HG03520 (cell line): ENCODE data around the gene HPCAL1.

Experiments used
- ATAC-seq: cut with Tn5 transposase; IDR thresholded peaks from one replicate; pipeline ENCODE4 v1.9.1; 2021; ENCODE audit warnings: mild to moderate bottlenecking, moderate library complexity; ENCODE audit not compliant: unreplicated experiment

Gene HPCAL1

DNA sequence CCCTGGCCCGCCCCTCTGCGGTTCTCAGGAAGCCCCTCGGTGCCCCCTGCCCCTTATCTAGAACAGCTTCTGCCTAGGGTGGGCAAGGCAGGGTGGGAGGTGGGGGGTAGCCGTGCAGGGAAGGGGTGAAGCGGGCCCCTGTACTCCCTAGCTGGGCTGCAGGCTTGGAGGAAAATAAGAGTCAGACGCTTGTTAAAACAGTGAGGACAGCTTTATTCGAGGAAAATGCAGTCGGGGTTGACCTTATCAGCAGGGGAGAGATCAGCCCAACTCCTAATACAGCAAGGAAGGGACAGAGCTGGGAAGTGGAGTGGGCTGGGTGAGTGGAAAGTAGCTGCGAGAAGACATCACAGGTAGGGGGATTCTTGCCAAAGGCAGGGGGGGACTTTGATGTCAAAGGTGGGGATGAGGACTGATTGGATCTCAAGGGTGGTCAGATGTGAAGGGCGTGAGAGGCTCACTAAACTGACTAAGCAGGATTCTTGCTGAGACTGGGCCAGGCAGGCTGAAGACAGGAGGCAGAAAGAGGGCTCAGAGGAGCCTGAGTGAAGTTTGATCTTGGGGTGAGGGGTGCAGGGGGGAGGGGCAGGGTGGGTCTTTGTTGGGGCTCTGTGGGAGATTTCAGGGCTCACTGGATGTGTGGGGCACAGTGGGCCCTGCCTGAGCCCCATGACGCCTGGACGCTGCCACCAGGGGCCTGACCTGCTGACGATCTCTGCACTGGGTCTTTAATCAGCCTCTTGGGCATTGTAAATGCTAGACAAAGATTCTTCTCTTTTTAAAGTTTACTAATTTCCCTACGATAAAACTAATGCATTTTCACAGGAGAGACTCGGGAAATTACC, 29.9 kb downstream of the HPCAL1 start:
- no peak for ATAC-seq

DNA sequence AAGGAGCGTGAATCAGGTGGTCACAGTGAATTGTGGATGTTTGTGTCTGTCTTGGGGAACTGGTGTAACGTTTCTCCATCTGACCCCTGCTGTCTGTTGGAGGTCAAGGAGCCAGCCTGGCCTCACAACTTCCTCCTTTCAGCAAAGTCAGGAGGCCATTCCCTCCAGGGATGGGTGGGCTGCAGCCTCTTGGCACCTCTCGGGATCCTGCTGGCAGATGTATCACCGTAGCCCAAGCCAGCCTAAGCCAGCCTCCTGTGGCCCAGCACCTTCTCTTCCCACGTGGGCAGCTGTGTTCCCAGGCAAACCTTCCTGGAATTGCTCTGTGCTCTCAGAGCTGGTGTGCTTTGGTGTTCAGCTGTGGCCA, 30.5 kb downstream of the HPCAL1 start:
- no peak for ATAC-seq

DNA sequence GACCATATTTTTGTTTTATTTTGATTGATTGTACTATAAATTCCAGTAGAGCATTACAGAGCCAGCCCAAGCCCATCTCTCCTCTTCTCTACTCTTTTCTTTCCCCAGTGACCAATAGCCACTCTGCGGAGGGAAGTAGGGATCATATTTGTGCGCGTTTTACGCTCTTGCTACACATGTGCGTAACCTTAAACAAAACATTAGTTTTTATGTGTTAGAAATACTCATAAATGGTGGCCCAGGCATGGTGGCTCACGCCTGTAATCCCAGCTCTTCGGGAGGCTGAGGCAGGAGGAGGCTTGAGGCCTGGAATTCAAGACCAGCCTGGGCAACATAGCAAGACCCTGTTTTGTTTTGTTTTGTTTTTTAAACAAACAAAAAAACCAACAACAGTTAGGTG, 31.3 kb downstream of the HPCAL1 start:
- ATAC-seq: no peak

DNA sequence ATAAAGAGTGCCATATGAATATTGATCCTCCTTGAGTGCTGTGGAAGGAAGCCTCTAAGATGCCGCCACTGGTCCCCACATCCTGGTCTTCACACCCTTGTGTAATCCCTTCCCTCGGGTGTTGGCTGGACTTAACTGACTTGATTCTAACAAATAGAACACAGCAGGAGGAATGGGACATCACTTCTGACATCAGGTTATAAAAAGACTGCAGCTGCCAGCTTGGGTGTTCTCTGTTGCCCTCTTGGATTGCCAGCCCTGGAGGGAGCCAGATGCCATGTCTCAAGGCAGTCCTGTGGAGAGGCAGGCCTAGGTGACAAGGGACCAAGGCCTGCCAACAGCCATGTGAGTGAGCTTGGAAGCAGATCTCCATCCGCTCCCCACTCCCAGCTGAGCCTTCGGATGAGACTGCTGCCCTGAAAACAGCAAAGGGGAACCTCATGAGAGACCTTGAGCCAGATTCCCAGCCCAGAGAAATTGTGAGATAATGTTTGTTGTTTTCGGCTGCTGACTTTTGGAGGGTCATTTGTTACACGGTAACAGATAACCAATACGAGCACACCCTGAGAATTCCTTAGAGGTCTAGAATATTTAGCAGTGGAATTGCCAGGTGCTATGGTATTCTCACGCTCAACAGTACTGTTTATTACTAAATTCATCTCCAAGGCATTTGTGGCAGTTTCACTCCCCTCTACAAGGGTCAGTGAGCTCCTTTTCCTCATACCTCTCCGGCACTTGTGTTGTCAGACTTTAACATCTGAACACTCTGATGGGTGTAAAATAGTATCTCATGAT, 32.5 kb downstream of the HPCAL1 start:
- no peak for ATAC-seq

DNA sequence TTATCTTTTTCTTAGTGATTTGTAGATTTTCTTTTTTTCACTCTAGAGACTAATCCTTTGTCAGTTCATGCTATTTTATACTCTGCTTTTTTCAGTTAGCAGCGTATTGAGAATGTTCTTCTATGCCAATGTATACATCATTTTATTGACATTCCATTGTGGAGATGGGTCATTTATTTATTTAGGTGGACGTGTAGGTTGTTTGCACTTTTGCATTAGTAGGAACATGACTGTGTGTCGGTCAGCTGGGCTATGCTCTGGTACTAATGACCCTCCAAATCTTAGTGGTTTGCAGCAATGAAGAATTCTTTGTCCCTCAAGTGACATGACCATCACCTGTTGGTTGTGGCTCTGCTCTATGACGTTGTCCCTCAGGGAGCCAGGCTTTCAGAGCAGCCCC, 33.6 kb downstream of the HPCAL1 start:
- no peak for ATAC-seq

DNA sequence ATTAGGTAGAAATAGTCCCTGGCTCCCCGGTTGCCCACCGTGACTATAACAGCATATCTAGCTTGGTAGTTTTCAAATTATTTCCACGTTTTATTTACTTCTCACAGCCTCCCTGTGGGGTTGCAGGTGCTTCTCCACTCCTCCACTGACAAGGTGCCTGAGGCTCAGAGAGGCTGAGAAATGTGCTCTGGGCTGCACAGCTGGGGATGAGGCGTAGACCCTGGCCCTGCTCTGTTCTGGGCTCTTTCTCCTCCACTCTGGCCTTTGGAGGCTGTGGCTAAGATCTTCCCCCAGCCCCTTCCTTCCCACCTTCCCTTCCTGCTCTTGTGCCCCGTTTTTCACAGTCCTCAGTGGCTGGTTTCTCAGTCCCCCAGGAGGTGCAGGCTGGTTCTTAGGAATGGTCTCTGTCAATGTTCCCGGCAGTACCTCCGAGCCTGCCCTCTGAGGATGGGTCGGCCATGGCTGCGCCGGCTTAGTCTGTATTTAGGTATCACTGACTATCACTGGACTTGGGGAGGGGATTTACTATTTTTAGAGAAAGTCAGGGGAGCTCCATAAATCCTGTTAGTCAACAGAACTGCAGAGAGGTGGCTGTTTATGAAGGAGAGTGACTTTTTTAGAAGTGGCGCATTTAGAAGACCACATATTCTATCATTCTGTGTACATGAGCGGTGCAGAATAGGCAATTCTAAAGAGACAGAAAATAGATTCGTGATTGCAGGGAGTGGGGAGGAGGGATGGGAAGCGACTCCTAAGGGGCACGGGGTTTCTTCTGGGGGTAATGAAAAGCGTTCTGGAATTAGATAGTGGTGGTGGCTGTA, 35.0 kb downstream of the HPCAL1 start:
- ATAC-seq: no peak

DNA sequence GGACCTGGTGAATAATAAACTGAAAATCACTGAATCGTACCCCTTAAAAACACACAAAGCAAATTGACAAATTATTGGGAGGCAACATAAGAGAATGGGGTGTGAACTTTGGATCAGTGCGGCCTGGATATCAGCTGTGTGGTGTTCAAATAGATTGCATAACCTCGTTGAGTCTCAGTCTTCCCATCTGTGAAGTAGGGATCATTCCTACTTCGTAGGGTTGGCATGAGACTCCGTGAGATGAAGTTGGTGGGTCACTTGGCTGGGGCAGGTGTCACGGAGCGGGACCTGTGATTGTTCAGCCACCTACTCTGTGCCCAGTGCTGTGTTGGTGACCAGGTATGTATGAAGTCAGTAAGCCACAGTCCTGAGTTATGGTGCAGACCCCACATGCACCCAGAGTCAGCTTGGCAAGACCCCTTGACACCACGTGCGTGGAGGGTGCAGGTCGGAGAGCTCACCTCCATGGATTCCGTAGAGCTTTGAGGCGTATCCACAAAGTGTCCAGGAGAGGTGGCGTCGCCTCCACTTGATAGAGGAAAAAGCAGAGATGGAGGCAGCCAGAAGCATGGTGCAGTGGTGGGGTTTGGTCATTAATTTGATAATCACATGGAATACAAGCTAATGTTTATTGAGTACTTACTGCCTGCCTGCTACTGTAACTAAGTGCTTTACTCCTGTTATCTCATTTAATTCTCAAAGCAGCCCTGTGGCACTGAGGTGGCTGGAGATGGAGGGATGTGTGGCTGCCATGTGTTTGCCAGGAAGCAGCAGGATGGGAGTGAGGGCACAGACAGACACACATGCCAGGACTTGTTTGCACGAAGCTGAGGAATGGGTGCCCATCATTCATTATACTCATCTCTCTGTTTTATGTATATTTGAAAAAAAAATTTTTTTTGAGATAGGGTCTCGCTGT, 35.8 kb downstream of the HPCAL1 start:
- no peak for ATAC-seq

DNA sequence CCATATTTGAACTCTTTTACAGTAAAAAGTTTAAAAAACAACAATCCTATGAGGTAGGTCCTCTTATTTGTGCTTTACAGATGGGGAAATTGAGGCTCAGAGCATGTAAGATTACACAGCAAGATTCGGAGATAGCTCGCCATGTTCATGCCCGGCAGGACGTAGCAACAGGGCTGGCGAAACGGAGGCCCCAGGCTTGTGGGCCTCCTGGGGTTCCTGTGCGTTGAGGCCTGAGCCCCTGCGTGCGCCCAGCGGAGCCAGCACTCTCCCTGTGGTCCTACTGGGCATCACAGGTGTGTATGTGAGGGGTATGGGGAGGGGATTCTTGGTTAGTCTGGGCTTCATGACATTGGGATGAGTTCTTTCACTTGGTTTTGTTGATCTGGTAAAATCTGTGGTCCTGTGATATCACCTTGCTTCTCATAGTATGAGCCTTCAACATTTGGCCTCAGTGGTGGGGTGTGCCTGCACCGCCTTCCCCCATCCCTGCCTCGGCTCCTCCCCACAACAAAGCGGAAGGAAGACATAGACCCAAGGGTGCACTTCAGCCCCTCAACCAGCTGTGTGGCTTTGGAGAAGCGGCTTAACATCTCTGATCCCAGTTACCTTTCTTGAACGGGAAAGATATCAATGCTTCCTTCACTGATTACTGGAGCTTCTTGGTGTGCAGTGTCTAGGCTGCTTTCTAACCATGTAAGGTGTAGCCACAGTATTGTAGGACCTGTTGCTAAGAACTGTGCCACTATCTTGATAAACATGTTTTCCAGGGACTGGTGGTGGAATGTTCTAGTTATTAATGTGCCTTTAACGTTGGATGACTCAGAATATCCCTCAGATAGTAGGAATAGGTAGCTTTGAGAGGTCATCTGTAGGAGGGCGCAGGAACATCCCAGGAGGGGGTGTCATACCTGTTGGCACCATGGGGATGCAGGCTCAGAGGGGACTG, 37.2 kb downstream of the HPCAL1 start:
- ATAC-seq: no peak

DNA sequence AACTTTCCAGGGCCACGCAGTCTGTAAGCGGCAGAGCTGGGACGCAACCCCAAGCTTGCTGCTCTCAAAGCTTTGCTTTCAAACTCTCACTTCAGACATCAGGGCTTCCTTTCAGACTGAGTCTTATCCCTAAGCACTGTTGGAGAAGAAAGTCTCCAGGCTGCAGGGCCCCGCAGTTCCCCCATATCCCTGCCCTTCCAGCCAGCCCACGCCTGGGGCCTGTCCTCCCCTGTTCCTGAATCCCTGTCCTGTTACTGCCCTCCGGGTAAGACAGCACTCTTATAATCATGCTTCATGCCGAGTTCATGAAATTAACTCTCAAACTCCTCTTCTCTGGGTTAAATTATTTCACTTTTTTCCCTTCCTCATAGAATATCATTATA, 37.9 kb downstream of the HPCAL1 start:
- ATAC-seq: no peak

DNA sequence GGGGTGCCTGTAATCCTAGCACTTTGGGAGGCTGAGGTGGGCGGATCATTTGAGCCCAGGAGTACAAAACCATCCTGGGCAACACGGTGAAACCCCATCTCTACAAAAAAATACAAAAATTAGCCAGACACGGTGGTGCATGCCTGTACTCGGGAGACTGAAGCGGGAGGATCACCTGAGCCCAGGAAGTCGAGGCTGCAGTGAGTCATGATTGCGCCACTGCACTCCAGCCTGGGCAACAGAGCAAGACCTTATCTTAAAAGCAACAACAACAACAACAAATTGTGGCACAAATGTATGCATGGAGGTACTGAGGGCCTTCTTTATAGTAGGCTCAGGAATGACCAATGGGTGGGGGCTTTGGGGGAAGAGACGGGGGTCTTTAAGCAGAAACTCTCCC, 38.5 kb downstream of the HPCAL1 start:
- ATAC-seq: no peak

DNA sequence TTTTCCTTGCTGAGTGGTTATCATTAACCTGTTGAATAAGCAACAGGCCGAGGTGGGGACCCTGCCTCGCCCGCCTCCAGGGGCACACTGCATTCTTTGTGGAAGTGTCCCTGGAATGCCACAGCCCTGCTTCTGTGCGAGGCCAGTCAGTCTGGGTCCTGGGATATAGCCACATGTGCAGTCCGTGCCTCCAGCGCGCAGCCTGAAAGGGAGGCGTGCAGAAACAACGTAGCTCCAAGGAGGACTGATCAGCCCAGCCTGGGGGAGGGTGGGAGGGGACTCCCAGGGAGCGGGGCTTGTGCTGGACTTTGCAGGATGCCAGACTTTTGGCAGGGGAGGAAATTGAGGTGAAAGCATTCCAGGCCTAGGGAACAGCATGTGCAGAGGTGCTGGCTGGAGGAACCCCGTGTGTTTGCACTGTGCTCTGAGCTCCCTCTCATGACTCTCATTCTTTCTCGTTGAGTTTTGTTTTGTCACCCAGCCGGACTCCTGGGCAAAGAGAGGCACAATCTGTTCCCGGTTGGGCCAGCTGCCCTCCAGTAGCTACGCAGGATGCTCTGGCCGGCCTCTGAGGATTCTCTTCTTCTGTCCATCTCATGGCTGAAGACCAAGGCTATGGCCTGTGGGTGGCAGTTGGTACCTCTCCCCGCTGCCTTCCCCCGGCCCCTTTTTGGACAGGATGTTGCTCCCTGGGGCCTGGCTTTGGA, 39.7 kb downstream of the HPCAL1 start:
- ATAC-seq: no peak

DNA sequence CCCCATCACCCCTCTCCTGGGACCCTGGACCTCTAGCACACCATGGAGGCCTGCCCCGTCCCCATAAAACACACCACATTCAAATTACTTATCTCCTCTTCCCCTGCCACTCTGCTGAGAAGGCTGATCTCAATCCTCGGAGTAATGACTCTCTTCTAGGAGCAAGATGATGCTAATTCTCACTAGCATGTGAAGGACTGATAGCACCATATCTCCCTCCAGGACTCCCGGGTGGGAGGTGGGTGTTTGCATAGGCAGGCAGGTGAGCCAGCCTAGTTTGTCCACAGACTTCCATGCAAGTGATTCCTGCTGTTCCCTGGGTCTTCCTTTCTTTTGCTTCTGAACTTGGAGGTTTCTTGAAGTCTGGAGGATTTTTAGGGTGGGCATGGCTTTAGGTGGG, 40.5 kb downstream of the HPCAL1 start:
- ATAC-seq: no peak

DNA sequence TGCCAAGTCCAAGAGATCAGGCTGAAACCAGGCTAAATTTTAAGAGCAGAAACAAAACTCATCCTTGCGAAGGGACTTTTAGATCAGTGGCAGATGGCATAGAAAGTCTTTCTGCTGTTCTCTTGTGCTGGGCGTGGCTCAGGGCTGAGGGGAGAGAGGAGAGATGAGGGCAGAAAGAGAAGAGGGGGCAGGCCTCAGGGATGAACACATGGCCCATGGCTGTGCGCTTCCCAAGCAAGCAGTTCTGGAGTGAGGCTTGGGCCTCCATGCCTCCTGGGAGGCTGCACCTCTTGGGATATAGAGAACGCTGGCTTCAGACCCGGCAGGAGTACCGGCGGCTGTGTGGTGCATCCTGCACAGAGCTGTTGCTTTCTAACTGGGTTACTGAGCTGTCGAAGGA, 41.0 kb downstream of the HPCAL1 start:
- ATAC-seq: no peak

DNA sequence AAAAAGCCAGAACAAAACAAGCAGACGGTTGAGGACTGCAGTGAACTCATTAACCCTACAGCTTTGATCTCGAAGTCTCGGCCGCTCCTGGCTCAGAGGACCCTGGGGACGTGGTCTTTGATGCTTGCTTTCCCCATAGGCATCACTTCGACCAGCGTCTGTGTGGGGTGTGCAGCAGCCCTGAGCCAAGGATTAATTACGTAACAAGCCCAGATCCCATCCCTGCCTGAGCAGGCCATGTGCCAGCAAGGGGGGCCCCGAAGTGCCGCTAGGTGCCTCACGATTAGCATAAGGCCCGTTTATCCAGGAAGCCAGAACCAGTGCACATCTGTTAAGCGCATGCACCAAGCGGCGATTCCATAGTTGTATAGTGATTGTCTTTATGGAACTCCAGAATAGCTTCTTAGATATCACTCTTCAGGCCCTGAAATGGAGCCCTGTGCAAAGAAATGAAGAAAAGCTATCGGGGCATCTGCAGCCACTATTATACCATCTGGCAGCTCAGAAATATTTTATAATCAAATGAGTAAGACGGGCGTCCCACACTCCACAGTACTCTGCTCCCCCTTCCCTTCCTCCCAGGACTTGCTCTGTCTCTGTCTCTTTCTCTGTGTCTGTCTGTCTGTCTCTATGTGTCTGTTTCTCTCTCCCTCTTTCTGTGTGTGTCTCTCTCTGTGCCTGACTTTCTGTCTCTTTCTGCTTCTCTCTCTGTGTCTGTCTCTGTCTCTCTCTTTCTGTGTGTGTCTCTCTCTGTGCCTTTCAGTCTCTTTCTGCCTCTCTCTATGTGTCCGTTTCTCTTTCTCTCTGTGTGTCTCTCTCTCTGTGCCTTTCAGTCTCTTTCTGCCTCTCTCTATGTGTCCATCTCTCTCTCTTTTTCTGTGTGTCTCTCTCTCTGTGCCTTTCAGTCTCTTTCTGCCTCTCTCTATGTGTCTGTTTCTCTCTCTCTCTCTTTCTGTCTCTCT, 41.7 kb downstream of the HPCAL1 start:
- no peak for ATAC-seq

DNA sequence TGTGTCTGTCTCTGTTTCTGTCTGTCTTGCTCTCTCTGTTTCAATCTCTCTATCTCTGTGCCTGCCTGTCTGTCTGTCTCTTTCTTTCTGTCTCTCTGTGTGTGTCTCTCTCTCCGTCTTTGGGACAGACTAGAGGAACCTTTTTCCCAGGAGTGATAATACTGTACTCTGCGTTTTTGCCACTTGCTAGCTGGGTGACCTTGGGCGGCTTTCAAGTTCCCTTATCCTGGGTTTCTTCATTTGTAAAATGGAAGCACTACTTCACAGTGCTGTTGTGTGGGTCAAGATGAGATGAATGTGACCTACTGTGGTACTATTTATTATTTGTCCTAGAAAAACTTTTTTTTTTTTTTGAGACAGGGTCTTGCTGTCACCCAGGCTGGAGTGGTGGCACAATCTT, 42.4 kb downstream of the HPCAL1 start:
- ATAC-seq: no peak

DNA sequence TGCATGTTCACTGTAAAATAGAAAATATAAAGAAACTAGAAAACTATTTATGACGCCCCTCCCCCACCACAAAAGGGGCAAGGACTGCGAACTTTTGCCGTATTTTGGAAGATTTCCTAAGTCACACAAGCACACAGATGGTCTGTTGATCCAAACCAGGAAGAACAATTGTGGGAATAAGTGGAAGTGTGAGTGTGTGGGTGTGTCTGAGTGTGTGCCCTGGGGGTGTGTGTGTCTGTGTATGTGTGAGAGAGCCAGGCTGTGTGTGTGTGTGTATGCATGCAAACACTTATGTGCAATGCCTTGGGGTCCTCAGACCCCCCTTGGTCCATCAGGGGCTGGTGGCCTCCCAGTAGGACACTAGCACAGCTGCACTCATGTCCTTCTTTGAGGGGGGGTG, 43.1 kb downstream of the HPCAL1 start:
- no peak for ATAC-seq

DNA sequence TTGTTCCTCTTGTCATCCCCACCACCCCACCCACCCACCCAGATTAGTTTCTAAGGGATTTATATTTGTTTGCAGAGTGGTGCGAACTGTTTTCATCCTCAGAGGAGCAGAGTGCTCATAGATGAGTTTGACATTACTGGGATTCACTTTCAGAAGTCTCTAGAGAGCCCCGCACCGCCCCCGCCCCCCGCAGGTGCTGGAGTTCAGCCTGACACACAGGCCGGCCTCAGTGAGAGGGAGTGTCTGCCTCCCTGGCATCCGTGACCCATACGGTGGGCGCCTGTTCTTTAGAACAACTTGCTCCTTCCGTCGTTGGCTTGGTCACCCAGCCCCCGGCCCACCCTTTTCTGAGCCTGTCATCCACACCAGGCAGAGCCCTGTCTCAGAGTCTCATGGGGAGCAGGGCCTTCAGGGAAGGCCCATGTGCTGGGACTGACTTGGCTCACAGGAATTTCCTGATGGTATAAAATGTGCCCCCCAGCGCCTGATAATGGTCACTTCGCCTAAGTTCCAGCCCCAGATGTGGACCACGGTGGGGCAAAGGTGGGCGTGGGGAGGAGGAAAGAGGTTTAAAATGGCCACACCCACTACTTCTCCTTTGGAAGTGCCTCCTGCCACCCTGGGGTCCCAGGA, 44.3 kb downstream of the HPCAL1 start:
- no peak for ATAC-seq
